Trophoblast cell (in vitro differentiated cells and primary cell): ENCODE measurements around the gene GSTA3.

Experiments used
- DNase-seq, 2 donors: peaks; one replicate each; pipeline ENCODE4 v3.0.0-alpha.2; 2016
- H2AFZ ChIP-seq: 2 replicates; pipeline ENCODE4 v1.6.1; 2013; ENCODE audit warnings: low read length, moderate library complexity, mild to moderate bottlenecking; ENCODE audit not compliant: insufficient read depth, poor library complexity
- H2AK5ac ChIP-seq: 2 replicates; pipeline ENCODE4 v1.6.1; 2013; ENCODE audit warnings: mild to moderate bottlenecking, low read length
- H2BK120ac ChIP-seq: 2 replicates; pipeline ENCODE4 v1.6.1; 2013; ENCODE audit warnings: low read length, mild to moderate bottlenecking, moderate library complexity; ENCODE audit not compliant: insufficient read depth, poor library complexity
- H2BK12ac ChIP-seq: 2 replicates; pipeline ENCODE4 v1.6.1; 2013; ENCODE audit warnings: mild to moderate bottlenecking, low read length, moderate library complexity
- H2BK5ac ChIP-seq: 2 replicates; pipeline ENCODE4 v1.6.1; 2013; ENCODE audit warnings: low read length, low read depth, moderate library complexity, mild to moderate bottlenecking; ENCODE audit not compliant: poor library complexity
- H3K14ac ChIP-seq: 2 replicates; pipeline ENCODE4 v1.6.1; 2013; ENCODE audit warnings: mild to moderate bottlenecking, low read length
- H3K18ac ChIP-seq: 2 replicates; pipeline ENCODE4 v1.6.1; 2013; ENCODE audit warnings: mild to moderate bottlenecking, low read length
- H3K23ac ChIP-seq: 2 replicates; pipeline ENCODE4 v1.6.1; 2013; ENCODE audit warnings: low read length
- H3K27ac ChIP-seq: 2 replicates; pipeline ENCODE4 v1.5.1; 2013; ENCODE audit warnings: low read depth, mild to moderate bottlenecking, inconsistent platforms, low read length, moderate library complexity
- H3K27me3 ChIP-seq: 2 replicates; pipeline ENCODE4 v1.6.1; 2013; ENCODE audit warnings: inconsistent platforms, mild to moderate bottlenecking, low read length, moderate library complexity; ENCODE audit not compliant: insufficient read depth
- H3K36me3 ChIP-seq, 2 experiments: 1 replicate in 1 of 2; 2 replicates in 1 of 2; pipeline ENCODE4 v1.6.1; 2013; ENCODE audit warnings: low read length in 2 of 2, mild to moderate bottlenecking in 2 of 2, moderate library complexity in 1 of 2; ENCODE audit not compliant: insufficient read depth in 2 of 2, control insufficient read depth in 1 of 2
- H3K4ac ChIP-seq: 2 replicates; pipeline ENCODE4 v1.6.1; 2013; ENCODE audit warnings: low read depth, mild to moderate bottlenecking, low read length, moderate library complexity
- H3K4me1 ChIP-seq, 2 experiments: 1 replicate in 1 of 2; 2 replicates in 1 of 2; pipeline ENCODE4 v1.6.1; 2013; ENCODE audit warnings: low read length in 2 of 2, mild to moderate bottlenecking in 2 of 2, moderate library complexity in 1 of 2; ENCODE audit not compliant: insufficient read depth in 2 of 2, control insufficient read depth in 1 of 2
- H3K4me2 ChIP-seq: 2 replicates; pipeline ENCODE4 v1.6.1; 2013; ENCODE audit warnings: inconsistent platforms, mild to moderate bottlenecking, low read length, moderate library complexity
- H3K4me3 ChIP-seq: 2 replicates; pipeline ENCODE4 v1.5.1; 2013; ENCODE audit warnings: mild to moderate bottlenecking, low read depth, low read length, inconsistent platforms
- H3K79me1 ChIP-seq: one replicate; pipeline ENCODE4 v1.6.1; 2013; ENCODE audit warnings: low read length
- H3K79me2 ChIP-seq: 2 replicates; pipeline ENCODE4 v1.6.1; 2013; ENCODE audit warnings: low read length, mild to moderate bottlenecking; ENCODE audit not compliant: control insufficient read depth, insufficient read depth, poor library complexity
- H3K9ac ChIP-seq: 2 replicates; pipeline ENCODE4 v1.6.1; 2013; ENCODE audit warnings: mild to moderate bottlenecking, low read length
- H3K9me3 ChIP-seq: 2 replicates; pipeline ENCODE4 v1.6.1; 2013; ENCODE audit warnings: low read depth, mild to moderate bottlenecking, control low read depth, inconsistent platforms, low read length; ENCODE audit not compliant: insufficient read depth
- H4K12ac ChIP-seq: 2 replicates; pipeline ENCODE4 v1.6.1; 2013; ENCODE audit warnings: low read depth, mild to moderate bottlenecking, low read length, moderate library complexity
- H4K8ac ChIP-seq: 2 replicates; pipeline ENCODE4 v1.6.1; 2013; ENCODE audit warnings: low read depth, mild to moderate bottlenecking, low read length, moderate library complexity
- H4K91ac ChIP-seq: one replicate; pipeline ENCODE4 v1.6.1; 2013; ENCODE audit warnings: low read depth, mild to moderate bottlenecking, low read length, moderate library complexity
- WGBS: extraction: QIAGEN DNeasy Blood & Tissue Kit; methylation state at CpG from one replicate; pipeline ENCODE4 v1.1.7; 2013; ENCODE audit warnings: missing lambda C conversion rate; ENCODE audit not compliant: insufficient read length, insufficient coverage; ENCODE audit errors: extremely low coverage; 5-methylcytosine and 5-hydroxymethylcytosine counted together

The GSTA3 gene

DNA sequence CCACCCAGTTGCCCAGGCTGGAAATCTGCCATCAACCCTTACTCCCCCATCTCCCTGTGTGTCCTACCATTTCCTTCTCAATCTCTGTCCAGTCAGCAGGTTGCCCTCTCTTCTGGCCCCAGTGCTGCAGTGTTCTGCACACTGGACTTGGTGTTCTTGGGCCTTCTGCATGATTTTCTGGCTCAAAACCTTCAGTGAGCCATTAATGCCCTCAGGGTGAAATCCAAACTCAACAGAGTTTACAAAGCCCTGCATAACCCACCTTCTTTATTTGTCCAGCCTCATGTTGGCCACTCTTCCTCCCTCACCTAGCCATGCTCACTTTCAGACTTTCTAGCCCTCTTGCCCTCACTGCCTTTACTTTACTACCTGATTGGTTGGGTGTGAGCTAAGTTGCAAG, 5.0 kb upstream of the GSTA3 start:
- H3K4me2 ChIP-seq, result no peak overlapping the region
- H4K91ac ChIP-seq, result no peak overlapping the region
- H2AFZ ChIP-seq, result no peak overlapping the region
- no peak overlapping the region for H2AK5ac ChIP-seq
- H3K23ac ChIP-seq, result peak overlapping the region; percentile 82
- peaks cover 3% of the 10 kb centered on the region in 2 experiments for H3K4me1 ChIP-seq
- H3K9me3 ChIP-seq, result peaks cover 4% of the 10 kb centered on the region
- H3K27ac ChIP-seq, result no peak overlapping the region
- H3K79me2 ChIP-seq, result no peaks in the 10 kb centered on the region
- no peak overlapping the region for H2BK120ac ChIP-seq
- H4K12ac ChIP-seq, result no peak overlapping the region
- no peak overlapping the region for H2BK12ac ChIP-seq
- no peak overlapping the region for H2BK5ac ChIP-seq
- DNase-seq, result no peak
- no peak overlapping the region for H3K18ac ChIP-seq
- no peak overlapping the region for H3K4me3 ChIP-seq
- no peaks in the 10 kb centered on the region for H3K36me3 ChIP-seq
- H3K9ac ChIP-seq, result no peak overlapping the region
- no peaks in the 10 kb centered on the region for H3K27me3 ChIP-seq
- H3K14ac ChIP-seq, result no peak overlapping the region
- no peak overlapping the region for H3K4ac ChIP-seq
- H4K8ac ChIP-seq, result no peak overlapping the region
- peaks cover 2% of the 10 kb centered on the region for H3K79me1 ChIP-seq

DNA sequence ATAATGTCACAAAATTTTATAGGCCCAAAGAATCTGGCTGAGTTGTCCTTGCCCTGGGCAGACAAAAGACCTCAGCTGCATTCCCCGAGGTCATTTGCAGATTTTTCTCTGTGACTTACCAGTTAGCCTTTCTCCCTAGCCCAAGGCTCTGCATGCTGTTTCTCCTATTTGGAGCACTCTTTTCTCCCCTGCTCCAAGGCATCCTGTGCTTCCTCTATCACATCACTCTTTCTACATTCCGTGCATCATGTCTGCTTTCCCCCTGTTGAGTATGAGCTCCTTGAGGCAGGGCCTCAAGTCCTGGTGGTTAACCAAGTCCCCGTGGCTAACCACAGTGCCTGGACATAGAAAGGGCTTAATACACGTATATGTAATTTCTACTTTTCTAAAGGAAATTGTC, 593 bp upstream of the GSTA3 start:
- H3K14ac ChIP-seq, result no peak overlapping the region
- H3K23ac ChIP-seq, result no peak overlapping the region
- no peak overlapping the region for H2BK12ac ChIP-seq
- H3K9me3 ChIP-seq, result peaks cover 4% of the 10 kb centered on the region
- no peak overlapping the region for H2BK5ac ChIP-seq
- H3K79me2 ChIP-seq, result no peaks in the 10 kb centered on the region
- no peak overlapping the region for H3K4ac ChIP-seq
- no CpG with 5 or more reads among the region's 4 CpGs for WGBS
- no peak overlapping the region for H3K4me2 ChIP-seq
- H3K27me3 ChIP-seq, result no peaks in the 10 kb centered on the region
- no peaks in the 10 kb centered on the region for H3K36me3 ChIP-seq
- no peak overlapping the region for H2AK5ac ChIP-seq
- no peaks in the 10 kb centered on the region for H3K79me1 ChIP-seq
- H2BK120ac ChIP-seq, result no peak overlapping the region
- H3K18ac ChIP-seq, result no peak overlapping the region
- H3K4me3 ChIP-seq, result no peak overlapping the region
- peaks cover 0 to 2% of the 10 kb centered on the region in 2 experiments for H3K4me1 ChIP-seq
- H4K8ac ChIP-seq, result peak overlapping the region; percentile 11
- no peak overlapping the region for H3K9ac ChIP-seq
- DNase-seq, result peak; percentile 87 to 94
- no peak overlapping the region for H4K12ac ChIP-seq
- H2AFZ ChIP-seq, result no peak overlapping the region
- H3K27ac ChIP-seq, result no peak overlapping the region
- H4K91ac ChIP-seq, result no peak overlapping the region

GRCh38 chr6:52909131-52909530, 367 bp downstream of the GSTA3 start:
- Histone ChIP-seq H2AFZ (no peak overlapping the region), H3K79me2 (no peaks in the 10 kb centered on the region), H3K4ac (no peak overlapping the region), H4K12ac (no peak overlapping the region), H3K27ac (no peak overlapping the region), H2BK12ac (no peak overlapping the region), H2BK120ac (no peak overlapping the region), H2AK5ac (no peak overlapping the region), H3K4me3 (no peak overlapping the region), H3K36me3 (no peaks in the 10 kb centered on the region), H3K9me3 (no peaks in the 10 kb centered on the region), H3K79me1 (no peaks in the 10 kb centered on the region), H3K4me1 (peaks cover 2% of the 10 kb centered on the region in 2 experiments), H3K9ac (no peak overlapping the region), H3K27me3 (no peaks in the 10 kb centered on the region), H4K91ac (no peak overlapping the region), H3K14ac (no peak overlapping the region), H3K18ac (no peak overlapping the region), H2BK5ac (no peak overlapping the region), H3K4me2 (no peak overlapping the region), H4K8ac (no peak overlapping the region), H3K23ac (no peak overlapping the region)
- WGBS, result no CpG with 5 or more reads among the region's 3 CpGs
- DNase-seq, result no peak

- no peaks in the 10 kb centered on the region for H3K36me3 ChIP-seq
- no peak overlapping the region for H3K4ac ChIP-seq
- H2AK5ac ChIP-seq, result no peak overlapping the region
- WGBS, result no CpG with 5 or more reads among the region's 2 CpGs
- no peak overlapping the region for H3K27ac ChIP-seq
- H4K91ac ChIP-seq, result no peak overlapping the region
- no peak overlapping the region for H4K12ac ChIP-seq
- H3K9ac ChIP-seq, result no peak overlapping the region
- no peak overlapping the region for H3K4me2 ChIP-seq
- H2BK120ac ChIP-seq, result no peak overlapping the region
- H2BK12ac ChIP-seq, result no peak overlapping the region
- H2BK5ac ChIP-seq, result no peak overlapping the region
- no peak overlapping the region for H3K23ac ChIP-seq
- no peaks in the 10 kb centered on the region for H3K9me3 ChIP-seq
- no peak for DNase-seq
- no peak overlapping the region for H4K8ac ChIP-seq
- H3K14ac ChIP-seq, result no peak overlapping the region
- H2AFZ ChIP-seq, result no peak overlapping the region
- H3K79me2 ChIP-seq, result no peaks in the 10 kb centered on the region
- no peak overlapping the region for H3K4me3 ChIP-seq
- H3K79me1 ChIP-seq, result no peaks in the 10 kb centered on the region
- no peak overlapping the region for H3K18ac ChIP-seq
- peaks cover 2% of the 10 kb centered on the region in 2 experiments for H3K4me1 ChIP-seq
- no peaks in the 10 kb centered on the region for H3K27me3 ChIP-seq
Measured at GRCh38 chr6:52908526-52908925, 972 bp downstream of the GSTA3 start.
